ENCODE data around the gene SPDEF. TPM values are rescaled to one million over a fixed set of nuclear protein-coding genes. Genes with fewer than 3 reads are reported as not detected.

The SPDEF gene
- total and polyA plus RNA-seq, 10 of the 15 experiments (the other 5 are each of a cell fraction or from before 2014, with no cell fraction given): not detected

- Histone ChIP-seq H4K20me1 (ENCODE audit: control insufficient read depth, insufficient read depth) (no peaks in the 10 kb centered on the region), H3K9ac (ENCODE audit: control insufficient read depth, insufficient read depth, low read length) (no peak overlapping the region), H3K4me3 (no peak overlapping the region), H3K9me3 (replicated peaks; ENCODE audit: control insufficient read depth, insufficient read depth, low read length) (no peaks in the 10 kb centered on the region), H3K36me3 (ENCODE audit: control insufficient read depth in 2 of 2, insufficient read depth in 2 of 2, low read length in 1 of 2) (no peaks in the 10 kb centered on the region), H3K27me3 (replicated peaks in 1 of 2; ENCODE audit: control insufficient read depth in 2 of 2, insufficient read depth in 2 of 2, low read length in 1 of 2) (no peaks in the 10 kb centered on the region; a peak in 1 of 4 replicates), H3K4me2 (ENCODE audit: control insufficient read depth, insufficient read depth) (no peak overlapping the region), H3K79me2 (ENCODE audit: control insufficient read depth, insufficient read depth, low read length) (no peaks in the 10 kb centered on the region), H2AFZ (ENCODE audit: control insufficient read depth, low read depth, low read length) (no peak overlapping the region), H3K27ac (ENCODE audit: control insufficient read depth, insufficient read depth) (no peak overlapping the region), H3K4me1 (ENCODE audit: control insufficient read depth, insufficient read depth, low read length) (no peaks in the 10 kb centered on the region)
- in situ Hi-C loops (cut with MboI) (no loop called here), intact Hi-C loops (cut with micrococcal nuclease; ENCODE audit: unreplicated experiment) (no loop called here)
- TF ChIP-seq SMAD1 (IDR thresholded peaks at IDR 0.05; ENCODE audit: low read depth, partially characterized antibody): no peak
- TF ChIP-seq ZBTB33 (IDR thresholded peaks at IDR 0.05): no peak
- TF ChIP-seq BACH1 (IDR thresholded peaks at IDR 0.05; ENCODE audit: borderline replicate concordance): no peak
- TF ChIP-seq TCF12 (IDR thresholded peaks at IDR 0.05; ENCODE audit: low read depth, low read length): no peak
- no peak for TF ChIP-seq HCFC1 (IDR thresholded peaks at IDR 0.05; ENCODE audit: low read length)
- TF ChIP-seq MXI1 (IDR thresholded peaks at IDR 0.05; ENCODE audit: low read depth, low read length): no peak
- no peak for TF ChIP-seq TBL1XR1 (IDR thresholded peaks at IDR 0.05; ENCODE audit: low read depth, low read length)
- no peak for TF ChIP-seq ZBED1 (IDR thresholded peaks at IDR 0.05; ENCODE audit: borderline replicate concordance)
- no peak for TF ChIP-seq CTCF (IDR thresholded peaks at IDR 0.05 in 2 of 3, conservative IDR thresholded peaks at IDR 0.05 in 1 of 3; ENCODE audit: control insufficient read depth in 2 of 3, extremely low read depth in 1 of 3, insufficient read depth in 1 of 3, low read depth in 3 of 3, low read length in 3 of 3)
- no peak for TF ChIP-seq KAT2A (conservative IDR thresholded peaks at IDR 0.05; ENCODE audit: control insufficient read depth, low read depth, low read length)
- TF ChIP-seq RB1 (IDR thresholded peaks at IDR 0.05; ENCODE audit: borderline replicate concordance): no peak
- TF ChIP-seq PML (IDR thresholded peaks at IDR 0.05; ENCODE audit: low read length): no peak
- TF ChIP-seq RAD21 (IDR thresholded peaks at IDR 0.05; ENCODE audit: insufficient read depth, low read depth, low read length): no peak
- TF ChIP-seq MLLT1 (IDR thresholded peaks at IDR 0.05): no peak
- TF ChIP-seq PAX8 (IDR thresholded peaks at IDR 0.05): no peak
- no peak for TF ChIP-seq ZNF207 (IDR thresholded peaks at IDR 0.05; ENCODE audit: borderline replicate concordance)
- TF ChIP-seq CBX3 (IDR thresholded peaks at IDR 0.05; ENCODE audit: borderline replicate concordance, low read depth): no peak
- no peak for TF ChIP-seq SKIL (IDR thresholded peaks at IDR 0.05; ENCODE audit: low read depth, poor library complexity, severe bottlenecking)
- TF ChIP-seq CBFB (IDR thresholded peaks at IDR 0.05; ENCODE audit: low read depth): no peak
- no peak for DNase-seq (ENCODE audit: low read depth, low spot score)
- ChIA-PET CTCF (interaction anchor here (1.2 kb wide), 1 partner anchor 513 kb away, joined by 3 read pairs; no protein-coding TSS in a partner anchor), RAD21 (ENCODE audit: unreplicated experiment) (no interaction called here), SMC1A (ENCODE audit: uncharacterized antibody, unreplicated experiment) (no interaction called here), POLR2A (no interaction called here)
- 31% methylated on average over 7 of the region's 7 CpGs for WGBS (ENCODE audit: insufficient coverage, insufficient replicate concordance, low lambda C conversion rate, missing lambda C conversion rate)
- ATAC-seq: no peak
- no peak for FAIRE-seq
- no TSS peak for BruUV-seq (replicated peaks)
Measured at GRCh38 chr6:34563513-34563870, 7.4 kb upstream of the SPDEF start.

All from GM12878 (cell line).